Suprapubic skin (tissue), 3 donors: ENCODE results near the gene ACSS1.

Experiments used
- POLR2A ChIP-seq, 2 donors: fragments of 450-650 bp; IDR thresholded peaks; one replicate each; pipeline ENCODE4 v1.6.1; 2017; ENCODE audit warnings: antibody characterized with exemption in 2 of 2, mild to moderate bottlenecking in 2 of 2, moderate library complexity in 2 of 2
- TF ChIP-seq, protein P1 (sequence below), 2 donors: fragments of 200-600 bp in 1 of 2; fragments of 450-650 bp in 1 of 2; sonication (generic) in 1 of 2; IDR thresholded peaks; one replicate each; pipeline ENCODE4 v1.5.1; 2016 to 2019; ENCODE audit warnings: antibody characterized with exemption in 2 of 2, mild to moderate bottlenecking in 1 of 2, moderate library complexity in 1 of 2

DNA sequence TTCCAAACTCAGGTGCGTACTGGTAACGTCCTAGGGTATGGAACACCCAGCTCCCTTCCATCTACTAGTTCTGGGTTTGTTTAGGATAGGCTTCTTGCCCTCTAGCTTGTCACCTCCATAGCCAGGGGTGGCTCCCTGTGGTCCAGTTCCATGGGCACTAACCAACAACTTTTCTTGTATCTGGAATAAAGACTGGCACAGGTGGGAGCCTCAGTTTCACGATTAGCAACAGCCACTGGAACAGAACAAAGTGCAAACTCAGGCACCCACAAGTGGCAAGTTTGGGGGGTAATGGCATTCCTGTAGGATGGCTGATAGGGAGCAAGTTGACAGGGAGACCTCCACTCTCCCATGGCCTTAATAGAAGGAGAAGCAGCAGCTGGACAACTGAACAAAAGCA lies 59.8 kb downstream of the ACSS1 start:
- TF ChIP-seq, protein P1, sequence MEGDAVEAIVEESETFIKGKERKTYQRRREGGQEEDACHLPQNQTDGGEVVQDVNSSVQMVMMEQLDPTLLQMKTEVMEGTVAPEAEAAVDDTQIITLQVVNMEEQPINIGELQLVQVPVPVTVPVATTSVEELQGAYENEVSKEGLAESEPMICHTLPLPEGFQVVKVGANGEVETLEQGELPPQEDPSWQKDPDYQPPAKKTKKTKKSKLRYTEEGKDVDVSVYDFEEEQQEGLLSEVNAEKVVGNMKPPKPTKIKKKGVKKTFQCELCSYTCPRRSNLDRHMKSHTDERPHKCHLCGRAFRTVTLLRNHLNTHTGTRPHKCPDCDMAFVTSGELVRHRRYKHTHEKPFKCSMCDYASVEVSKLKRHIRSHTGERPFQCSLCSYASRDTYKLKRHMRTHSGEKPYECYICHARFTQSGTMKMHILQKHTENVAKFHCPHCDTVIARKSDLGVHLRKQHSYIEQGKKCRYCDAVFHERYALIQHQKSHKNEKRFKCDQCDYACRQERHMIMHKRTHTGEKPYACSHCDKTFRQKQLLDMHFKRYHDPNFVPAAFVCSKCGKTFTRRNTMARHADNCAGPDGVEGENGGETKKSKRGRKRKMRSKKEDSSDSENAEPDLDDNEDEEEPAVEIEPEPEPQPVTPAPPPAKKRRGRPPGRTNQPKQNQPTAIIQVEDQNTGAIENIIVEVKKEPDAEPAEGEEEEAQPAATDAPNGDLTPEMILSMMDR (IDR thresholded peaks at IDR 0.05), result no peak
- TF ChIP-seq POLR2A (IDR thresholded peaks at IDR 0.05), result no peak
